HepG2 (cell line): ENCODE data around the gene COX4I2. TPM values are rescaled to one million over a fixed set of nuclear protein-coding genes. Genes with fewer than 3 reads are reported as not detected.

ENCODE experiments used
- HMG20B ChIP-seq: conservative IDR thresholded peaks from 2 replicates; pipeline ENCODE4 v1.6.1; 2016; ENCODE audit warnings: missing genetic modification reagents, missing compliant biosample characterization
- IKZF4 ChIP-seq: sonication (generic); formaldehyde crosslinking; IDR thresholded peaks from 2 replicates; pipeline ENCODE4 v1.5.1; 2020; ENCODE audit warnings: borderline replicate concordance, mild to moderate bottlenecking, low read depth, missing genetic modification reagents; ENCODE audit errors: not compliant biosample characterization
- KAT8 ChIP-seq: IDR thresholded peaks from 2 replicates; pipeline ENCODE4 v1.6.1; 2016; ENCODE audit warnings: missing genetic modification reagents, missing compliant biosample characterization
- LRRFIP1 ChIP-seq: sonication (generic); formaldehyde crosslinking; conservative IDR thresholded peaks from 2 replicates; pipeline ENCODE4 v1.4.0; 2020; ENCODE audit warnings: missing genetic modification reagents
- MXD3 ChIP-seq: IDR thresholded peaks from 2 replicates; pipeline ENCODE4 v1.6.1; 2016; ENCODE audit warnings: mild to moderate bottlenecking, missing biosample characterization, missing genetic modification reagents
- NR0B2 ChIP-seq: sonication (generic); formaldehyde crosslinking; IDR thresholded peaks from 2 replicates; pipeline ENCODE4 v1.4.0; 2020; ENCODE audit warnings: mild to moderate bottlenecking, missing genetic modification reagents
- PCBP1 ChIP-seq: fragments of 200-400 bp; formaldehyde crosslinking; IDR thresholded peaks from 2 replicates; pipeline ENCODE4 v1.6.1; 2017; ENCODE audit warnings: mild to moderate bottlenecking, low read depth, low read length, borderline replicate concordance
- POLR2AphosphoS2 ChIP-seq: IDR thresholded peaks from 2 replicates; pipeline ENCODE4 v1.6.1; 2011; ENCODE audit warnings: low read depth, low read length, improper control_type of control experiment
- ZBTB1 ChIP-seq: sonication (generic); formaldehyde crosslinking; IDR thresholded peaks from 2 replicates; pipeline ENCODE4 v1.4.0; 2020; ENCODE audit warnings: missing genetic modification reagents, borderline replicate concordance
- ZNF343 ChIP-seq: sonication (generic); formaldehyde crosslinking; IDR thresholded peaks from 2 replicates; pipeline ENCODE4 v1.4.0; 2020; ENCODE audit warnings: mild to moderate bottlenecking, missing genetic modification reagents
- ZNF431 ChIP-seq: sonication (generic); formaldehyde crosslinking; IDR thresholded peaks from 2 replicates; pipeline ENCODE4 v1.9.0; 2022; ENCODE audit warnings: missing genetic modification reagents, low read depth, mild to moderate bottlenecking, borderline replicate concordance
- ZNF512B ChIP-seq: sonication (generic); formaldehyde crosslinking; IDR thresholded peaks from 2 replicates; pipeline ENCODE4 v1.5.1; 2020; ENCODE audit warnings: missing genetic modification reagents, mild to moderate bottlenecking, borderline replicate concordance
- ZZZ3 ChIP-seq: sonication (generic); formaldehyde crosslinking; IDR thresholded peaks from 2 replicates; pipeline ENCODE4 v1.4.0; 2020; ENCODE audit warnings: missing genetic modification reagents, mild to moderate bottlenecking, borderline replicate concordance
- polyA plus RNA-seq, 8 experiments: library from polyadenylated mRNA; depleted of rRNA in 3 of 8; stranded (reverse) in 7 of 8; unstranded in 1 of 8; fragments of >200 nt; fragmentation: Illumina TruSeq in 4 of 8; extraction: Trizol in 4 of 8; gene quantifications; 2 replicates each; pipeline versions ENCODE4 v1.2.1 to v1.2.3, GENCODE V29; 2011 to 2016; ENCODE audit warnings: low read depth in 4 of 8, missing spikeins in 1 of 8, mixed read lengths in 1 of 8; ENCODE audit not compliant: insufficient read depth in 1 of 8
- total RNA-seq, 5 experiments: library from RNA; depleted of rRNA; stranded (reverse); fragments of >200 nt; fragmentation: Illumina TruSeq; extraction: Trizol; gene quantifications; 2 replicates each; pipeline ENCODE4 v1.2.3, GENCODE V29; 2016; ENCODE audit warnings: low read depth in 1 of 5

Gene COX4I2
- total and polyA plus RNA-seq, 2 of the 13 experiments (the other 11 are each of a cell fraction or from before 2014, with no cell fraction given) = 1.1 TPM; not detected in 1

- TF ChIP-seq LRRFIP1 (CRISPR knock-in tag) (no peak), HMG20B (CRISPR knock-in tag) (no peak), NR0B2 (no peak), ZNF512B (no peak), ZZZ3 (CRISPR knock-in tag) (no peak), KAT8 (CRISPR knock-in tag) (no peak), ZNF431 (no peak), MXD3 (no peak), PCBP1 (no peak), POLR2AphosphoS2 (no peak), ZBTB1 (CRISPR knock-in tag) (no peak), ZNF343 (CRISPR knock-in tag) (no peak), IKZF4 (no peak)
Observed at GRCh38 chr20:31638816-31639215, 1.1 kb downstream of the COX4I2 start (continued).
